GM21515 (cell line): Measurements from ENCODE around the gene PEAK1.
"Not testable (repeated sequence)": the region's sequence is repeated elsewhere in the genome, so short reads cannot be mapped to it uniquely, and the experiment has no call there.

Experiments used
- ATAC-seq: cut with Tn5 transposase; IDR thresholded peaks from one replicate; pipeline ENCODE4 v1.9.1; 2021; ENCODE audit not compliant: unreplicated experiment

Gene PEAK1

GRCh38 chr15:77181305-77182074, 238.4 kb downstream of the PEAK1 start:
- peak; percentile 57 for ATAC-seq

GRCh38 chr15:77180757-77181156, 239.1 kb downstream of the PEAK1 start:
- ATAC-seq: no peak

- ATAC-seq: no peak
These were observed 239.6 kb downstream of the PEAK1 start for GRCh38 chr15:77180270-77180669.

GRCh38 chr15:77179541-77179998, 240.3 kb downstream of the PEAK1 start:
- peak; percentile 47 for ATAC-seq

- ATAC-seq: no peak
These were observed 241.5 kb downstream of the PEAK1 start for GRCh38 chr15:77178411-77178810.

GRCh38 chr15:77176148-77176547, 243.8 kb downstream of the PEAK1 start:
- not testable (repeated sequence) for ATAC-seq

GRCh38 chr15:77173487-77173886, 246.4 kb downstream of the PEAK1 start:
- no peak for ATAC-seq

- no peak for ATAC-seq
These were observed 248.5 kb downstream of the PEAK1 start for GRCh38 chr15:77171221-77171967.

- no peak for ATAC-seq
These were observed 251.3 kb downstream of the PEAK1 start for GRCh38 chr15:77168616-77169015.

GRCh38 chr15:77168141-77168540, 251.8 kb downstream of the PEAK1 start:
- no peak for ATAC-seq

- ATAC-seq: no peak
These were observed 252.5 kb downstream of the PEAK1 start for GRCh38 chr15:77167406-77167805.

- no peak for ATAC-seq
These were observed 256.0 kb downstream of the PEAK1 start for GRCh38 chr15:77163781-77164384.

GRCh38 chr15:77162872-77163633, 256.9 kb downstream of the PEAK1 start:
- no peak for ATAC-seq

- no peak for ATAC-seq
These were observed 259.1 kb downstream of the PEAK1 start for GRCh38 chr15:77160562-77161478.

GRCh38 chr15:77156000-77156399, 263.9 kb downstream of the PEAK1 start:
- not testable (repeated sequence) for ATAC-seq

GRCh38 chr15:77148191-77148590, 271.7 kb downstream of the PEAK1 start:
- ATAC-seq: no peak

GRCh38 chr15:77145370-77145769, 274.5 kb downstream of the PEAK1 start:
- ATAC-seq: no peak

- no peak for ATAC-seq
These were observed 275.3 kb downstream of the PEAK1 start for GRCh38 chr15:77144492-77145070.

- ATAC-seq: no peak
These were observed 275.9 kb downstream of the PEAK1 start for GRCh38 chr15:77144026-77144425.

GRCh38 chr15:77143616-77144015, 276.3 kb downstream of the PEAK1 start:
- ATAC-seq: no peak
